Fibroblast of lung (primary cell): ENCODE measurements around the gene TWSG1. TPM values are rescaled to one million over a fixed set of nuclear protein-coding genes. Genes with fewer than 3 reads are reported as not detected.
A peak's percentile ranks its signal among the peaks of the same experiment; 100 is the strongest.

ENCODE experiments used
- DNase-seq, 2 donors: peaks; one replicate each; pipeline versions ENCODE4 v3.0.0 to v3.0.0-alpha.2; 2010; ENCODE audit warnings: low read depth in 2 of 2
- H2AFZ ChIP-seq: 2 replicates; pipeline ENCODE4 v1.5.1; 2012; ENCODE audit warnings: low read length, control low read depth, inconsistent platforms
- H3K27ac ChIP-seq: 2 replicates; pipeline ENCODE4 v1.5.1; 2011; ENCODE audit warnings: low read length, control low read depth; ENCODE audit not compliant: insufficient read depth
- H3K27me3 ChIP-seq: 2 replicates; pipeline ENCODE4 v1.5.1; 2011; ENCODE audit warnings: mild to moderate bottlenecking, low read length; ENCODE audit not compliant: control insufficient read depth, insufficient read depth
- H3K36me3 ChIP-seq: 2 replicates; pipeline ENCODE4 v1.5.1; 2011; ENCODE audit warnings: low read length; ENCODE audit not compliant: control insufficient read depth, insufficient read depth
- H3K4me1 ChIP-seq: 2 replicates; pipeline ENCODE4 v1.5.1; 2011; ENCODE audit warnings: low read length; ENCODE audit not compliant: control insufficient read depth, insufficient read depth; ENCODE audit errors: extremely low read depth
- H3K4me2 ChIP-seq: 2 replicates; pipeline ENCODE4 v1.5.1; 2011; ENCODE audit warnings: low read length, control low read depth; ENCODE audit not compliant: insufficient read depth; ENCODE audit errors: extremely low read depth
- H3K4me3 ChIP-seq, 4 experiments: fragments of 200-600 bp in 1 of 4; sonication (generic) in 1 of 4; replicated peaks in 1 of 4; 2 replicates each; pipeline ENCODE4 v1.5.1; 2011 to 2016; ENCODE audit warnings: low read length in 4 of 4, low read depth in 3 of 4, mild to moderate bottlenecking in 3 of 4, control low read depth in 2 of 4, inconsistent platforms in 1 of 4, mixed read lengths in 1 of 4; ENCODE audit not compliant: insufficient read depth in 1 of 4; ENCODE audit errors: control extremely low read depth in 1 of 4
- H3K79me2 ChIP-seq: 2 replicates; pipeline ENCODE4 v1.5.1; 2012; ENCODE audit warnings: mild to moderate bottlenecking, low read length, inconsistent platforms; ENCODE audit not compliant: control insufficient read depth, insufficient read depth
- H3K9ac ChIP-seq: 2 replicates; pipeline ENCODE4 v1.5.1; 2011; ENCODE audit warnings: mild to moderate bottlenecking, low read length, control low read depth; ENCODE audit not compliant: insufficient read depth
- H3K9me3 ChIP-seq: 2 replicates; pipeline ENCODE4 v1.5.1; 2012; ENCODE audit warnings: low read depth, low read length; ENCODE audit not compliant: control insufficient read depth, insufficient read depth
- H4K20me1 ChIP-seq: 2 replicates; pipeline ENCODE4 v1.5.1; 2011; ENCODE audit warnings: low read length; ENCODE audit not compliant: control insufficient read depth, insufficient read depth; ENCODE audit errors: extremely low read depth
- CTCF ChIP-seq, 2 donors: IDR thresholded peaks in 1 of 2; conservative IDR thresholded peaks in 1 of 2; 1 replicate in 1 of 2; 2 replicates in 1 of 2; pipeline ENCODE4 v1.5.1; 2011 to 2012; ENCODE audit warnings: low read length in 2 of 2, control low read depth in 1 of 2, inconsistent platforms in 1 of 2, low read depth in 1 of 2, mild to moderate bottlenecking in 1 of 2
- EZH2 ChIP-seq: IDR thresholded peaks from 2 replicates; pipeline ENCODE4 v1.5.1; 2012; ENCODE audit warnings: low read length, control low read depth, mild to moderate bottlenecking; ENCODE audit errors: missing control alignments
- polyA plus RNA-seq, 2 donors: library from polyadenylated mRNA; depleted of rRNA in 1 of 2; stranded (reverse) in 1 of 2; unstranded in 1 of 2; fragments of >200 nt; gene quantifications; 2 replicates each; pipeline ENCODE4 v1.2.1, GENCODE V29; 2011 to 2012; ENCODE audit warnings: missing spikeins in 1 of 2
- total RNA-seq: library from RNA; depleted of rRNA; stranded (reverse); fragments of >200 nt; gene quantifications from 2 replicates; pipeline ENCODE4 v1.2.1, GENCODE V29; 2014

TWSG1 gene
- total and polyA plus RNA-seq, 2 donors (not counting 1 experiment from before 2014, with no cell fraction given): 188 to 216 TPM

- Histone ChIP-seq H2AFZ (no peak overlapping the region), H3K9ac (no peak overlapping the region)
Measured at GRCh38 chr18:9330419-9330818, 4.2 kb upstream of the TWSG1 start.

GRCh38 chr18:9333441-9334328, 888 bp upstream of the TWSG1 start:
- H3K9ac ChIP-seq: peak overlapping the region; percentile 67
- TF ChIP-seq CTCF (conservative IDR thresholded peaks at IDR 0.05 in 1 of 2, IDR thresholded peaks at IDR 0.05 in 1 of 2; ENCODE audit: low read depth in 1 of 2, low read length in 2 of 2) (no peak), EZH2 (no peak)
- no peaks in the 10 kb centered on the region for H3K27me3 ChIP-seq
- no peak for DNase-seq
- peak overlapping the region; percentile 93 for H2AFZ ChIP-seq
- no peaks in the 10 kb centered on the region for H4K20me1 ChIP-seq
- H3K9me3 ChIP-seq: no peaks in the 10 kb centered on the region
- H3K27ac ChIP-seq: peak overlapping the region; percentile 82
- peak overlapping the region; percentile 96 for H3K4me2 ChIP-seq
- H3K36me3 ChIP-seq: no peaks in the 10 kb centered on the region
- H3K4me3 ChIP-seq: peak overlapping the region; percentile 59 to 80 (median 69)
- peaks cover 2% of the 10 kb centered on the region for H3K4me1 ChIP-seq
- peaks cover 26% of the 10 kb centered on the region for H3K79me2 ChIP-seq

More at GRCh38 chr18:9330419-9330818, 4.2 kb upstream of the TWSG1 start:
- Histone ChIP-seq H3K4me1 (peaks cover 2% of the 10 kb centered on the region), H3K4me2 (no peak overlapping the region), H3K36me3 (no peaks in the 10 kb centered on the region), H3K27ac (no peak overlapping the region), H3K27me3 (no peaks in the 10 kb centered on the region), H3K4me3 (no peak overlapping the region), H3K79me2 (peaks cover 4% of the 10 kb centered on the region), H4K20me1 (no peaks in the 10 kb centered on the region), H3K9me3 (no peaks in the 10 kb centered on the region)
- DNase-seq: no peak
- no peak for TF ChIP-seq EZH2
- TF ChIP-seq CTCF (conservative IDR thresholded peaks at IDR 0.05 in 1 of 2, IDR thresholded peaks at IDR 0.05 in 1 of 2; ENCODE audit: low read depth in 1 of 2, low read length in 2 of 2): no peak

GRCh38 chr18:9334973-9335696, 562 bp downstream of the TWSG1 start:
- peak overlapping the region; percentile 48 for H2AFZ ChIP-seq
- H3K4me2 ChIP-seq: peak overlapping the region; percentile 62
- peak overlapping the region; percentile 58 to 98 (median 74) for H3K4me3 ChIP-seq
- H4K20me1 ChIP-seq: no peaks in the 10 kb centered on the region
- TF ChIP-seq CTCF (conservative IDR thresholded peaks at IDR 0.05 in 1 of 2, IDR thresholded peaks at IDR 0.05 in 1 of 2; ENCODE audit: low read depth in 1 of 2, low read length in 2 of 2) (no peak), EZH2 (no peak)
- no peaks in the 10 kb centered on the region for H3K27me3 ChIP-seq
- H3K4me1 ChIP-seq: peaks cover 2% of the 10 kb centered on the region
- H3K79me2 ChIP-seq: peaks cover 28% of the 10 kb centered on the region
- DNase-seq: peak; percentile 35 to 39
- peak overlapping the region; percentile 84 for H3K9ac ChIP-seq
- H3K9me3 ChIP-seq: no peaks in the 10 kb centered on the region
- H3K36me3 ChIP-seq: no peaks in the 10 kb centered on the region
- H3K27ac ChIP-seq: peak overlapping the region; percentile 78
